ENCODE data around the gene RPL21.
A peak's percentile ranks its signal among the peaks of the same experiment; 100 is the strongest.

Gene RPL21

GRCh38 chr13:27257648-27258253 lies 6.4 kb downstream of the RPL21 start:
- DNase-seq (ENCODE audit: low read depth in 1 of 2, low spot score in 1 of 2): no peak

DNA sequence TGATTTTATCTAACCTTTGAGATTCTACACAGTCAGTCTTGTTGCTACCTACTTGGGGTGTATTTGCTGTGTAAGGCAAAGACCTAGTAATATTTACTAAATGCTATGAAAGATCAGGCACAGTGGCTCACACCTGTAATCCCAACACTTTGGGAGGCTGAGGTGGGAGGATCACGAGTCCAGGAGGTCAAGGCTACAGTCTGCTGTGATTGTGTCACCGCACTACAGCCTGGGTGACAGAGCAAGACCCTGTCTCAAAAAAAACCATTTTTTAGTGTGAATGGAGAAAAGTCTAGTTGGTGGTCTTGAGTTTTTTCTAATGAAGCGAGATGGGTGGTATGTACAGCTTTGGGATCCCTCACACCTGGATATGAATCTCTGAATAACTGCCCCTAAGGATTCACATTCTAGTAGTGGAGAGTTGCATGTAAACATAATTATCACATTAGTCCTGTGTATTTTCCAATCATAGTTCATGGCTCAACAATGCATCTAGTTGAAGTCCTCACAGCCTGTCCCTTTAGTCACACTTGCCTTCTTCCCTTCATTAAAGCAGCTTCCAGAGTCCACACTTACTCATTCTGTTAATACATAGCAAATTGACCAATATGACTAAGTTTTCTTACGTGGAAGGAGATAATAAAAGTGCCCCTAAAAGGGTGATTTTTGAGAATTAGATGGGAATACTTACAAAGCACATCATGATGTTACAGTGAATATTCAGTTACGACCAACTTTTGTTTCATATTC lies 7.5 kb downstream of the RPL21 start:
- DNase-seq (ENCODE audit: low read depth in 1 of 2, low spot score in 1 of 2): no peak

- no peak for DNase-seq (ENCODE audit: low read depth in 1 of 2, low spot score in 1 of 2)
Observed at GRCh38 chr13:27259831-27260230, 8.5 kb downstream of the RPL21 start.

- DNase-seq (ENCODE audit: low read depth in 1 of 2, low spot score in 1 of 2): no peak
Observed at GRCh38 chr13:27261396-27261795, 10.0 kb downstream of the RPL21 start.

DNA sequence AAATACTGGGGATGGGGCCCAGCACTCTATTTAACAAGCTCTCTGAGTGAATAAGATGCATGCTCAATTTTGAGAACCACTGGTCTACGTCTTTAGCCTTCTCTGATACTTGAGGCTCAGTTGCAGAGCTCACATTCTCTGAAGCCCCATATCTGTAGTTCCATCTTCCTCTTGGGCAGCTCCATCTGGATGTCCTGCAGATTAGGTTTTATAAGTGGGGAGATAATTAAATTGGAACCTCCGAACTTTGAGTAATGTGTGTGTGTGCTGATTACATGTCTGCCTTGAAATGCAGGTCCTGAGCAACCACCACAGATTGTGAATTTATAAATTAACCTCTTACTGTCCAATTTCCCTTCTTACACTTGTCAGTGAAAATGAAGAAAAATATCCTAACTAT lies 12.1 kb downstream of the RPL21 start:
- no peak for DNase-seq (ENCODE audit: low read depth in 1 of 2, low spot score in 1 of 2)

DNA sequence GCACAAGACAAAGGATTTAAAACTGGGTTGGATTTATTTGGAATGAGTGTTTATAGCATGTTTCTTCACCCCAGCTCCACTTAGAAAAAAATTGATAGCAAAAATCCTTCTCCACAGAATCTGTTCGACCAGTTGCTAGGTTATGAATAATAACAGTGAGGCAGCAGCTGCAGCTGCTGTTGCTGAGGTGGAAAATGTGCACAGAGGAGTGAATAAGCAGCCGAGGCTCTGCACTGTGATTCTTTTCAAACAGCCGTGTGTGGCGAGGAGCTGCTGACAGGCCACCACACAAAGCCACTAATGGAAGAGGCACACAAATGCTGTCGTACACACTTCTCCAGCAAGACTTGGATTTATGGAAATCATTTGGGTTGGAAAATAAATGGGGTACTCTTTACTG lies 12.8 kb downstream of the RPL21 start:
- no peak for DNase-seq (ENCODE audit: low read depth in 1 of 2, low spot score in 1 of 2)

GRCh38 chr13:27264648-27265047 lies 13.3 kb downstream of the RPL21 start:
- no peak for DNase-seq (ENCODE audit: low read depth in 1 of 2, low spot score in 1 of 2)

GRCh38 chr13:27266917-27267316 lies 15.6 kb downstream of the RPL21 start:
- no peak for DNase-seq (ENCODE audit: low read depth in 1 of 2, low spot score in 1 of 2)

GRCh38 chr13:27267596-27267995 lies 16.2 kb downstream of the RPL21 start:
- no peak for DNase-seq (ENCODE audit: low read depth in 1 of 2, low spot score in 1 of 2)

GRCh38 chr13:27269114-27269665 lies 17.8 kb downstream of the RPL21 start:
- DNase-seq (ENCODE audit: low read depth in 1 of 2, low spot score in 1 of 2): no peak

DNA sequence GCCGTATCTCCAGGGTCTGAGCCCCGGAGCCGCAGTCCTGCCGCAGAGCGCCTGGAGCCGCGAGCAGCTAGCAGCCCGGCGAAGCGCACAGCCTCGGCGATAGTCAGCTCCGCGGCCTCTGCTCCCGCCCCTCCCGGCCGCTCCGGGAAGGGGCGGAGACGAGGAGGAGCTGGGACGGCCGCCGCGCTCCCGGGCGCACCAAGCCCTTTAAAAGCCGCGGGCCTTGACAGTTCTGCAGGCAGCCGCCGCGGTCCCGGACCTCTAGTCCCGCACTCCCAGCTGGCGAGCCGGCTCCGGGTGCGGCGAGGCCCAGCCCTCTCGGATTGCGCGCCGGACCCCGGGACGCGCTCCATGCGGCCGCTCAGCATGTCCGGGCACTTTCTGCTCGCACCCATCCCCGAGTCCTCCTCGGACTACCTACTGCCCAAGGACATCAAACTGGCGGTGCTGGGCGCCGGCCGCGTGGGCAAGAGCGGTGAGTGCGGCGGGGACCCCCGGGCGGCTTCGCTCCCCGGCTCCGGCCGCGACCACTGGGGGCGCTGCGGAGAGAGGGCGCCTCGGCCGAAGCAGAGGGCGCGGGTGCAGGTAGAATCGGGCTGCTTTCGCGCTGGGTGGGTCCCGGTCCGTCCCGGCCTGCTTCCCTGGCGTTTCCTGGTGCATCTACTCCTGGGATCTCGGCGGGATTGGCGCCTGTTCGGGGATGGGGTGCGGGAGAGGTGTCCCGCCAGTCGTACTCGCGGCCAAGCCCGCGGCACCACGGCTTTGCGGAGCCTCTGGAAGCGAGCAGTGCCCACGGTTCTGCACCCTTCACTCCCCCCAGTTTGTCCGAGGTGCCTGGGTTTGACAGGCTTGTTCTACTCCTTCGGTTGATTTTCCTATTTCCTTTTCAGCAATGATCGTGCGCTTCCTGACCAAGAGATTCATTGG lies 19.5 kb downstream of the RPL21 start, which contains the start of gene RASL11A:
Gene RASL11A (plus strand): TSS at position 237 of the 927 bp plus-strand sequence. CDS start 115 bp downstream, at position 352.
- peak; percentile 55 to 56 for DNase-seq (ENCODE audit: low read depth in 1 of 2, low spot score in 1 of 2)

DNA sequence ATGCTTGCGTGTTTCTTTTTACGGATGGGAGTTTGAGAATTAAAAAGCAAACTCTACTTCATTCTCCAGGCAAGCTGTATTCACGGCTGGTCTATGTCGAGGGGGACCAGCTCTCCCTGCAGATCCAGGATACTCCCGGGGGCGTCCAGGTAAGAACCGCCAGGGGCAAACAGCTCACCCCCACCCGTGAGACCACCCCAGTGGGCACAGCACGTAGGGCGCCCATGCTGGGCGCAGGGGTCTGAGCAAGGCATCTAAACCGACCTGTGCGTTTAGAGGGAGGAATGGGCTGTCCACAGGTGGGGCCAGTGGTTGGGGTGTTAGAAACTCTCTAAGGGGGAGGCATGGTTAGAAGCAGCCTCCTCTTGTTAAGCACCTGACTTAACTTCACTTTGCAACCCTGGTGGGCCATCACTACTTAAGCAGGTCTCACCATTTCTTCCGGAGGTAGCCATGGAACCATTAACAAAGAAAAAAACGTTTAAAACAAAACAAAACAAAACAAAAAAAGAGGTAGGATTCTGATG lies 20.3 kb downstream of the RPL21 start:
- DNase-seq (ENCODE audit: low read depth in 1 of 2, low spot score in 1 of 2): no peak

GRCh38 chr13:27273658-27274425 lies 22.5 kb downstream of the RPL21 start:
- DNase-seq (ENCODE audit: low read depth in 1 of 2, low spot score in 1 of 2): no peak

DNA sequence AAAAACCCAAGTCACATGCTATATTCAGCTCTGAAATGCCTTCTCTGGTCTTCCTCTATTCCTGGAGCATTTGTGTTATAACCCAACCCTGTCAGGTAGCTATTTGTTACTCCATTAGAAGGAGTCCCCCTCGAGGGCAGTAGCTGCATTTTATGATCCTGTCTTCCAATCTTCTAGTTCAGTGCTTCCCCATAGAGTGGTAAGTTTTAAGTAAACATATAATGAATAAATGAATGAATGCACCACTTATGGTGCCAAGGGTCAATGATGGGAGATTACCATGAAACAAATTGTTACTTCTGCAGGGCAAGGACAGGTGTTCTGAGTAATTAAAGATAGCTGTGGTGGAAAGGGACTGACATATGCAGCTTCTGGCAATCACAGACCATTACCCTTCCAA lies 23.3 kb downstream of the RPL21 start:
- DNase-seq (ENCODE audit: low read depth in 1 of 2, low spot score in 1 of 2): no peak

GRCh38 chr13:27276188-27276587 lies 24.8 kb downstream of the RPL21 start:
- DNase-seq (ENCODE audit: low read depth in 1 of 2, low spot score in 1 of 2): no peak

DNA sequence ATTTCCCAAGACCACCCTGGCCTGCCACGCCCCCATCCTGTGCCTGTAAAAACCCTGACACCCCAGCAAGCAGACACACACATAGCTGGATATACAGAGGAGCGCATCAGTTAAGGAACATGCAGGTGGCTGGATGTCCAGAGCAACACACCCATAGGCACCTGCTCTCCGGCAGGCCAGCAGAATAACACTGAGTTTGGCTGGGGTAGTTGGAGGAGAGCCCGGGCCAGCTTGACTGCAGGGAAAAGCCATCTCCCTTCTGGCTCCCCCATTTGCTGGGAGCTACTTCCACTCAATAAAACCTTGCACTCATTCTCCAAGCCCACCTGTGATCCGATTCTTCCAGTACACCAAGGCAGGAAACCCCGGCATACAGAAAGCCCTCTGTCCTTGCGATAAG lies 28.1 kb downstream of the RPL21 start:
- DNase-seq (ENCODE audit: low read depth in 1 of 2, low spot score in 1 of 2): no peak

GRCh38 chr13:27280009-27280656 lies 28.8 kb downstream of the RPL21 start:
- no peak for DNase-seq (ENCODE audit: low read depth in 1 of 2, low spot score in 1 of 2)

GRCh38 chr13:27280841-27281240 lies 29.5 kb downstream of the RPL21 start:
- no peak for DNase-seq (ENCODE audit: low read depth in 1 of 2, low spot score in 1 of 2)

DNA sequence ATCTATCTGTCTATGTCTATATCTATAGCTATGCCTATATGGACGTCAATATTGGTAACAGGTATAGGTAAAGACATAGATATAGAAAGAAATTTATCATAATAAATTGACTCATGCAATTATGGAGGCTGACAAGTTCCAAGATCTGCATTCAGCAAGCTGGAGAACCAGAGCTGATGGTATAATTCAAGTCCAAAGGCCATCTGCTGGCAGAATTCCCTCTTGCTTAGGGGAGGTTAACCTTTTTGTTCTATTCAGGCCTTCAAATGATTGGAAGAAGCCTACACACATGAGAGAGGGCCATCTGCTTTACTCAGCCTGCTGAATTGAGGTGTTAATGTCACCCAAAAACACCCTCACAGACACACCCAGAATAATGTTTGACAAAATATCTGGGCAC lies 30.1 kb downstream of the RPL21 start:
- no peak for DNase-seq (ENCODE audit: low read depth in 1 of 2, low spot score in 1 of 2)

GRCh38 chr13:27283906-27284493 lies 32.6 kb downstream of the RPL21 start:
- DNase-seq (ENCODE audit: low read depth in 1 of 2, low spot score in 1 of 2): no peak

Data from activated CD4-positive, alpha-beta T cell treated with anti-CD3 and anti-CD28 coated beads, Interleukin-2, amount 50 U/mL, for 24 hours (primary cell).